C4-2B (cell line): ENCODE measurements around the gene HOXB2.

Experiments
- CTCF ChIP-seq: fragments of 450-650 bp; conservative IDR thresholded peaks from 2 replicates; pipeline ENCODE4 v1.5.1; 2017; ENCODE audit warnings: mild to moderate bottlenecking
- ZFX ChIP-seq: fragments of 450-650 bp; IDR thresholded peaks from 2 replicates; pipeline ENCODE4 v1.6.1; 2017

GRCh38 chr17:48499735-48500434 is 45.0 kb downstream of the HOXB2 start:
- TF ChIP-seq CTCF = no peak
- TF ChIP-seq ZFX = no peak
